Measurements from ENCODE around the gene HEATR3.
A peak's percentile ranks its signal among the peaks of the same experiment; 100 is the strongest.

Gene HEATR3

DNA sequence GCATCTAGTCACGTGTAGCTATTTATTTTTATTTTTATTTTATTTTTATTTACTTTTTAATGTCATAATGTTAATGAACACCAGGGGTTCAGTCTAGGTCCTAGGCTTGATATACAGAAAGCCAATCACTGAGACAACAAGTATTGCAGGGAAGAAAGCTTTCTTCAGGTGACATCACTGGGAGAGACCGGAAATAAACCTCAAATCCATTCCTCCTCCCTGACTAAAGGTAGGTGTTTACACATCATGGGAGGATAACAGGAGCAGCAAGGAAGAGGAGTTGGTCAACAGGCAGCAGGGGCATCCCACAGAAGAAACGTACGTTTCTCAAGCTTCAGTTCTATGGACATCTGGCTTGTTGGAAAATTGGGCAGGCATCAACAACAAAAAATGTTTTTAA is 9.5 kb upstream of the HEATR3 start:
- no peak for DNase-seq

DNA sequence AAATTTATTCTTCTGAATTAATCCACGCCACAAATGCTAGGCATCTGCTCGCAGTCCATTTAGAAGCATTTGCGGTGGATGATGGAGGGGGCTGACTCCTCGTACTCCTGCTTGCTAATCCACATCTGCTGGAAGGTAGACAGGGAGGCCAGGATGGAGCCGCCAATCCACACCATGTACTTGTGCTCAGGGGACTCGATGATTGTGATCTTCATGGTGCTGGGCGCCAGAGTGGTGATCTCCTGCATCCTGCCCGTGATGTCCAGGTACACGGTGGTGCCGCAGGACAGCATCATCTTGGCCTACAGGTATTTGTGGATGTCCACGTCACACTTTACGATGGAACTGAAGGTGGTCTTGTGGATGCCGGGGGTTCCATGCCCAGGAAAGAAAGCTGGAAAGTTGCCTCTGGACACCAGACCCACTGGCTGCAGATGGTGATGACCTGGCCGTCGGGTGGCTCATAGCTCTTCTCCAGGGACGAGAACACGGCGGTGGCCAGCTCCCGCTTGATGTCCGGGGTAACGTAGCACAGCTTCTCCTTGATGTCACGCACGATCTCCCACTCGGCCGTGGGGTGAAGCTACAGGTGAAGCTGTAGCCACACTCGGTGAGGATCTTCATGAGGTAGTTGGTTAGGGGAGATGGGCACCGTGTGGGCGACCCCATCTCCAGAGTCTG is 7.5 kb upstream of the HEATR3 start:
- no peak for DNase-seq

DNA sequence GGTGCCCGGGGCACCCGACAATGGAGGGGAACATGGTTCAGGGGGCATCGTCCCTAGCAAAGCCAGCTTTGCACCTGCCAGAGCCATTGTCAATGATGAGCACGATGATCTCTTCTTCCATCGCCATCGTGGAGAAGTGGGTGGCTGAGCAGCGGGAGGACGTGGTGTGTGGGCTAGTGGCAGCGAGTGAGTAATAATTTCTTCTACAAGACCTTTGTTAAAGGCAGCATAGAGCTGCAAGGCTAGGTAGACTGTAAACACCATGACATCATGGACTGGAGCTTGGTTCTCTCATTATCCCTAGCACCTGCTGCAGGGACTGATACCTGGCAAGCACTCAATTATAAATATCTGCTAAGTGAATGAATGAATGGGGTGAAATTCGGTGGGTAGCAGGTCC is 6.7 kb upstream of the HEATR3 start:
- DNase-seq, result no peak

DNA sequence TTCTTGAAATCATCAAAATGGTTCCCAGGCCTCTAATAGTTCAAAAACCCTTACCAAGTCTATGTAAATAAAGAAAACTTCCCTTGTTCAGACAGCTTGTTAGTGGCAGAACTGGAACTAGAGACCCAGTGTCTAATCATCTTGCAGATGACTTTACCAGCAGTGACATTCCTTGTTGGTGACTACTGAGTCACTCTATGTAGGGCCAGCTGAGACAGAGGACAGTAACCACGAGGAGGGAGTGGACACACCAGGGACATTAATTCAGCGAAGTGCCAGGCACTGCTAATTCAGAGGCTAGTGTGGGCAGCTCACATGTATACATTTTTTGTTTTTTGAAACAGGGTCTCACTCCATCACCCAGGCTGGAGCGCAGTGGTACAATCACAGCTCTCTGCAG is 6.1 kb upstream of the HEATR3 start:
- DNase-seq, result peak in 3 of 4 experiments; percentile 22 to 37 (median 23)

DNA sequence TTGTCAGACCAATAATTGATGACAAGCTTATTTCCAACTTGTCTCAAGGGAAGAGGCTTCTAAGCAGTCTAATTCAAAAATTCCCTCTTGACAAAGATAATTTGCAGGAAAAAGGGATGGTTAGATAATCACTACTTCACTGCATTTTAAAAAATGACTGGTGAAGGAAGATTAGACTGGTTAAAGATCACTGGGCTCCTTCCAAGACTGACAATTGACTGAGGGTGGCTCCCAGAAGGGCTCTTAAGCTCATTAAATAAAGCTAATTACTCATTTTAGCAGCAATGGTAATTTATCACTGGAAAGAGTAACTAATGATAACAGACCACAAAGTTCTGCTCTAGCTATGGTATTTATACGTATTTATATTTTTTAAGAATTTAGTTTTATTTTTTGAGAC is 4.4 kb upstream of the HEATR3 start:
- no peak for DNase-seq

DNA sequence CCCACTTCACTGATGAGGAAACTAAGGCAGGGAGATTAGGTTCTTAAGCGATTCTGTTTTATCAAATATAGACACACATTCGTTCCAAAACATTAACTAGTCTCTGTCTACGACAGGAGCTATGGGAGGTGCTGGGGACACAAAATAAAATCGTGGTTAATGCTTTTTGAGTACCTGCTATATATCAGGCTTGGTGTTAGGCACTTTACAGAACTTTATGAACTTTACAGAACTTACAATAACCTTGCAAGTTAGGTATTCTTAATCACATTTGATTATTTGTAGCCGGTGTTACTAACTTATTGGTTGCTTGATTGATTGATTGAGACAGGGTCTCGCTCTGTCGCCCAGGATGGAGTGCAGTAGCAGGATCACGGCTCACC is 538 bp upstream of the HEATR3 start:
- no peak for DNase-seq

- no peak for DNase-seq
Measured at GRCh38 chr16:50066482-50067289, 916 bp downstream of the HEATR3 start.

- DNase-seq, result peak; percentile 64 to 78 (median 71)
Measured at GRCh38 chr16:50067290-50067853, 1.6 kb downstream of the HEATR3 start.

- DNase-seq, result peak in 1 of 4 experiments; percentile 42
Measured at GRCh38 chr16:50068550-50068949, 2.8 kb downstream of the HEATR3 start.

DNA sequence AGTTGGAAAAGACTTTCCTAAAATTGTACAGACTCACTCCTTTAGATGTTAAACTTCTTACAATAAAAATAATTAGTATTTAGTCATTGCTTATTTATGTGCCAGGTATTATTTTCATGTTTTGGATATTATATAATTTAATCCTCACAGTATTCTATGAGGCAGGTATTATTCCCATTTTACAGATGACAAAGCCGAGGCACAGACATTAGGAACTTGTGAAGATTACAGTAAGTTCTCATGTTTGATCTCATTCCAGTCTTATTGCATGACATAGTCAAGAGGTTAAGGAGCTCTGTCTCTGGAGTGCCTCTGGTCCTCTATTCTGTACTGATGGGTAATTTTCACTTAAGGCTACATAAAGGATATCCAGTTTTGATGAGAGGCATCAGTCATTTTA is 3.3 kb downstream of the HEATR3 start:
- DNase-seq, result no peak

DNA sequence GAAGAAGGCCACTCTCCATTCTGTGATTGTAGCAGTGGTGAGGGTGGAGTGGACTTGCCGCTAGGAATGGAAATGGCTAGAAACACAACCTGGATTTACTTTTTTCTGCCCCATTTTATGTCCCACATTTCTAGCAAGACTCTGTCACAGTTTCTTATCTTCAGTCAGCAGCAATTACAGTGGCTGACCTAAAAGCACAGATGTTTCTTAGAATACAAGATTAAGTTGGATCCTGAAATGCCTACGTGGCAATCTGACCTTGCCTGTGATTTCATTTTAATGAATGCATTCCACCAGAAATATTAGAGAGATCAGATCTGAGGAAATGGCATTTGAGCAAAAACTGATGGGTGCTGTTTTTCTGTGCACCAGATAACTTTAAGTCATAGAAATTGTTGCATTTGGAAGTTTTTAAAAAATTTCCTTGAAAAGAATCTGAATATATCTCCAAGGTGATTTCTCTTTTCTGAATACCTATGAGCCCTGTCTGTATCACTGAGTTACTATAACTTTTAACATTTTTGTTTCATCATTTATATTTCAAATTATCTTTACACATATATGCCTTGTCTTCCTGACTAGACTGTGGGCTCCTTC is 5.4 kb downstream of the HEATR3 start:
- DNase-seq, result no peak

- DNase-seq, result no peak
Measured at GRCh38 chr16:50072730-50073129, 7.0 kb downstream of the HEATR3 start.

DNA sequence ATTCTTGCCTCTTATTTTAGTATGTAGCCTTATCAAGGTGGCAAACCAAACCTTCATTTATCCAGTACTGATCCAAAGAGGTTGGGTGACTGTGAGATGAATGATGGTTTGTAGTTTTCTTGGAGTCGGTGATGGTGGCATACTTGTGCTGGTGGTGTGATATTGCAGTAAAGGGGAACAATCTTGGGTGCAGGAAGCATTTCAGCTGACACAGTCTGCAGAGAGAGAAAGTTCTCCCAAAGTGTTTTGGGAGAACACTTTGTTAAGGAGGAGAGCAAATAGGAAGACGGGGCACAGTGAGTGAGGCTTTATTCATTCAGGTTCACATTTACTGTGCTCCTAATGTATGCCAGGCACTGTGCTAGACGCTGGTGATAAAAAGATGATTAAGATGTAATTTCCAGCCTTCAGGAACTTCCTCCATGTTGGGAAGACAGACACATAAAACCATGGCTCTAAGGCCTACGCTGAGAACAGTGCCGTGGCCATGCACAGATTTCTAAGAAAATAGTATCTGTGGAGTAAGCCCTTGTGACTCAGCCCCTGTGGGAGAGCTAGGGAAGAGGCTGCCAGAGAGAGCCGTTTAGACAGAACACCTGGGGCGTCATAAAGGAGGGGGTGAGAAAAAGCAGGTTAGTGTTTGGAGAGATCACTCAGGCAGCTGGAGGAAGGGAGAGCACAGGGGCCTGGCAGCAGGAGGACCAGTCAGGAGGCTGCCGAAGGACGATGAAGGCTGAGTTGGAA is 13.8 kb downstream of the HEATR3 start:
- DNase-seq, result peak in 3 of 4 experiments; percentile 24 to 55 (median 44)

DNA sequence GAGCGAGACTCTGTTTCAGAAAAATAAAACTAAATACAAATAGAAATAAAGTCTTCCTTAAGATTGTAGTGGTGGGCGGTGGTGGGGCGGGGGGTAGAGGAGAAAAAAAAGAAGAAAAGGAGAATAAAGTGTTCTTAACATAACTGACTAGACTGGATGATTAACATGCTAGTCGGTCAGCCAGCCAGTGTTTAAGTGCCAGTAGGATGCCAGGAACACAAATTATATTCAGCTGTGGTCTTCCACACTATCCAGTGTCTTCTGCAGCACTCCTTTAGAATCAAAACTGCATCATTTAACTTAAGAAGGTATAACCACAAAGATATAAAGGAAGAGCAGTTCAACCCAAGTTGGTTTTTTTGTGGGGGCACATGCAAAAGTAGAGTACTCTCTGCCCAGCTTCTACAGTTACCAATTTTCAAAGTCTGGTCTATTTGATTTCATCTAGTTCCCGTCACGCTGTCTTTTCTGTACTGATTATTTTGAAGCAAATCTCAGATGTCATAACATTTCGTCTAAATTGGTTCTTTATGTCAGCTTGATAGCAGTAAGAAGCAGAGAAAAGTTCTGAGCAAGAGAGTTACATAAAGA is 15.8 kb downstream of the HEATR3 start:
- DNase-seq, result no peak

- DNase-seq, result no peak
Measured at GRCh38 chr16:50083996-50084395, 18.2 kb downstream of the HEATR3 start.

- DNase-seq, result no peak
Measured at GRCh38 chr16:50086176-50086575, 20.4 kb downstream of the HEATR3 start.

GRCh38 chr16:50088302-50088701 is 22.5 kb downstream of the HEATR3 start:
- no peak for DNase-seq

DNA sequence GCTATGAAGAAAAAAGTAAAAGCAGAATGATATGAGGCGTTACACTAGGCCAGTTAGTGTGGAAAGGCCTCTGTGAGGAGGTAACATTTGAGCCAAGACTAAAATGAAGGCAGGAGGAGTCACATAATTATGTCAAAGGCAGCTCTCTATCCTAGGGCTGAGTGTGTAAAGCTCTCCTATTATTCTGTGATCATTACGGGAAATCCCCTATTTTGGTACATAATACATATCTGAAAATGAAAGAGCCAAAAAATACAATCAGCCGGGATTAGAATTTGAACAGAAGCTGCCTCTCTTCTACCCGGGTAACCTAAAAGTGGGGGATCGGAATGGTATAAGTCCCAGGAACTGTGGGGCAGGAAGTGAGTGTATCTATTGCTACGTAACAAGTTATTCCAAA is 27.1 kb downstream of the HEATR3 start:
- no peak for DNase-seq

DNA sequence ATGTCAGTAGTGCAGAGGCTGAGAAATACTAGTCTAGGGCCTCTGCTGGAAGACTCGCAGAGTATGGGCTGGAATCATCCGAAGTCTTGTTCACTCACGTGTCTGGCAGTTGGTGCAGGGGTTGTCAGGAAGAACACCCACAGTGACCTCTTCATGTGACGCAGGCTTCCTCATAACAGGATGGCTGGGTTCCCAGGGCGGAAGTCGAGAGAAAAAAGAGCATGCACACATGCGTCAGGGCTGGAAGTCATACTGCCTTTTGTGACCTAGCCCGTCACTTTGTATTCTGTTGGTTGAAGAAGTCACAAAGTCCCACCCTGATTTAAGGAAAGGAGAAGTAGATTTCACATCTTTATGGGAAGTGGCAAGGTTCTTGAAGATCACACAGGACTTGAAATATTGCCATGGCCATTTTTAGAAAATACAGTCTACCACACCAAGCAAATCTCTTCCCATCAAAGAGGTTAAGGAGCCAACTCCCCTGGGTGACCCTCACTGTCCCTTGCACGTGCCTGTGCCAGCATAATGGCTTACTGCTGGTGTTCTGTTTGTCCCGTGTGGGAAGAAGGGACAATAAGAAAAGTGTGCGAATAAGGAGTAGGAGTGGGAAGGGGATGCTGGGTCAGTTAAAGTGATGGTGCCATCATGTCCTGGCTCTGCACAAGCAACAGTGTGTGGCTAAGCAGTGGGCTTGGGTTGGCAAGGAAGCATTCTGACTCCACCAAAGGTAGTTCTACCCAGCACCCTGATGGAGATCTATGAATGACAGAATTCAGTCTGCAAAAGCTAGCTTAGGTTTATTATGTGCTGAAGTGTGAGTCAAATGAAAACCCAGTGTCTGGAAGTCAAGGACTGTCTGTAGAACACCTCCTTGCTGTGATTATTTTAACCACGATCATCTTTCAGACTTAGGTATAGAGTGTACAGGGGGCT is 28.1 kb downstream of the HEATR3 start:
- peak; percentile 96 to 100 (median 98) for DNase-seq

- DNase-seq, result no peak
Measured at GRCh38 chr16:50096791-50097190, 31.0 kb downstream of the HEATR3 start.
